K562 (cell line): ENCODE results near the gene PCDHA9. TPM values are rescaled to one million over a fixed set of nuclear protein-coding genes. Genes with fewer than 3 reads are reported as not detected.
A peak's percentile ranks its signal among the peaks of the same experiment; 100 is the strongest.

ENCODE experiments used
- ATAC-seq: fragments of 200-7000 bp; cut with Tn5 transposase; 3 replicates; pipeline ENCODE4 v1.9.1; 2020; ENCODE audit warnings: moderate library complexity
- BruUV-seq: library from RNA; stranded (reverse); fragments of 400-500 nt; replicated peaks from 2 replicates; lab custom pipeline; 2021; lab: Mats Ljungman, UMichigan
- CTCF ChIA-PET: fragments of 300-600 bp; formaldehyde crosslinking; extraction: SDS; loops from one replicate; lab custom pipeline; 2021; ENCODE audit warnings: low intra/inter-chr PET ratio; lab: Yijun Ruan, JAX
- POLR2A ChIA-PET: fragments of 300-600, 350-650 bp; sonication (Branson Sonifier 250); formaldehyde crosslinking; extraction: SDS; loops from one replicate; lab custom pipeline; 2021; ENCODE audit warnings: antibody characterized with exemption, inconsistent platforms; lab: Yijun Ruan, JAX
- DNase-seq, 4 experiments: peaks; one replicate each; pipeline versions ENCODE4 v3.0.0 to v3.0.0-alpha.2; 2011 to 2018; ENCODE audit warnings: low spot score in 3 of 4, mixed read lengths in 3 of 4; ENCODE audit errors: extremely low read depth in 1 of 4
- FAIRE-seq: peaks from 2 replicates; lab custom pipeline; 2011; peaks lifted over from hg19 to GRCh38; lab: Jason Lieb, UNC
- H2AFZ ChIP-seq: 2 replicates; pipeline ENCODE4 v1.6.0; 2011; ENCODE audit warnings: low read depth, low read length, control low read depth, inconsistent platforms
- H3K27ac ChIP-seq: fragments of 200-600 bp; 3 replicates; pipeline ENCODE4 v1.8.0; 2011; ENCODE audit warnings: low read depth, mild to moderate bottlenecking, control low read depth, inconsistent platforms, low read length, moderate library complexity, mixed read lengths; ENCODE audit errors: extremely low read depth
- H3K27me3 ChIP-seq, 2 experiments: fragments of 300-600 bp in 1 of 2; 2 replicates in 1 of 2; 3 replicates in 1 of 2; pipeline versions ENCODE4 v1.6.0 to v1.8.0; 2011; ENCODE audit warnings: inconsistent platforms in 2 of 2, low read length in 2 of 2, mild to moderate bottlenecking in 1 of 2, mixed read lengths in 1 of 2, moderate library complexity in 1 of 2; ENCODE audit not compliant: control insufficient read depth in 2 of 2, insufficient read depth in 2 of 2
- H3K36me3 ChIP-seq: fragments of 300-600 bp; 3 replicates; pipeline ENCODE4 v1.8.0; 2011; ENCODE audit warnings: mild to moderate bottlenecking, low read length, inconsistent platforms; ENCODE audit not compliant: control insufficient read depth, insufficient read depth
- H3K4me1 ChIP-seq, 2 experiments: fragments of 200-600 bp in 1 of 2; replicated peaks in 1 of 2; 2 replicates in 1 of 2; 3 replicates in 1 of 2; pipeline versions ENCODE4 v1.5.1 to v1.8.0; 2011; ENCODE audit warnings: inconsistent platforms in 2 of 2, low read length in 2 of 2, mild to moderate bottlenecking in 1 of 2, mixed read lengths in 1 of 2, moderate library complexity in 1 of 2; ENCODE audit not compliant: control insufficient read depth in 2 of 2, insufficient read depth in 2 of 2
- H3K4me2 ChIP-seq: 2 replicates; pipeline ENCODE4 v1.6.1; 2011; ENCODE audit warnings: low read length, control low read depth, inconsistent platforms, mixed read lengths; ENCODE audit not compliant: insufficient read depth
- H3K4me3 ChIP-seq: fragments of 200-600 bp; sonication (generic), shearing (Covaris generic); 2 replicates; pipeline ENCODE4 v1.5.1; 2016; ENCODE audit warnings: control low read depth, inconsistent platforms
- H3K79me2 ChIP-seq: fragments of 200-600 bp; 3 replicates; pipeline ENCODE4 v1.8.0; 2011; ENCODE audit warnings: low read length, inconsistent platforms; ENCODE audit not compliant: control insufficient read depth, insufficient read depth
- H3K9ac ChIP-seq, 2 experiments: 2 replicates each; pipeline versions ENCODE4 v1.6.0 to v1.6.1; 2011; ENCODE audit warnings: low read depth in 2 of 2, low read length in 2 of 2, control low read depth in 1 of 2, inconsistent platforms in 1 of 2, mild to moderate bottlenecking in 1 of 2, mixed read lengths in 1 of 2; ENCODE audit not compliant: insufficient read depth in 1 of 2
- H3K9me1 ChIP-seq: one replicate; pipeline ENCODE4 v1.6.0; 2011; ENCODE audit warnings: inconsistent platforms, mild to moderate bottlenecking, low read length, moderate library complexity; ENCODE audit not compliant: control insufficient read depth, insufficient read depth
- H3K9me3 ChIP-seq: replicated peaks from 2 replicates; pipeline ENCODE4 v1.5.1; 2011; ENCODE audit warnings: low read depth, low read length, inconsistent platforms; ENCODE audit not compliant: control insufficient read depth, insufficient read depth
- H4K20me1 ChIP-seq: replicated peaks from 2 replicates; pipeline ENCODE4 v1.6.1; 2011; ENCODE audit warnings: low read length, inconsistent platforms, mixed read lengths; ENCODE audit not compliant: control insufficient read depth, insufficient read depth
- BCL6 ChIP-seq: fragments of 250-450 bp; sonication (Bioruptor Pico); IDR thresholded peaks from 2 replicates; pipeline ENCODE4 v1.4.0; 2020
- HMG20A ChIP-seq: fragments of 450-650 bp; formaldehyde crosslinking; conservative IDR thresholded peaks from 2 replicates; pipeline ENCODE4 v1.4.0; 2020; ENCODE audit warnings: mild to moderate bottlenecking, mixed read lengths
- JUNB ChIP-seq: fragments of 450-650 bp; formaldehyde crosslinking; conservative IDR thresholded peaks from 2 replicates; pipeline ENCODE4 v1.4.0; 2020; ENCODE audit warnings: mild to moderate bottlenecking
- NR3C1 ChIP-seq: sonication (generic); formaldehyde crosslinking; IDR thresholded peaks from 2 replicates; pipeline ENCODE4 v1.8.1; 2022; ENCODE audit warnings: missing genetic modification reagents
- PML ChIP-seq: IDR thresholded peaks from 2 replicates; pipeline ENCODE4 v1.6.1; 2012; ENCODE audit warnings: low read length, inconsistent platforms
- RAD51 ChIP-seq: fragments of 450-650 bp; IDR thresholded peaks from 2 replicates; pipeline ENCODE4 v1.7.1; 2016; ENCODE audit warnings: low read depth, mild to moderate bottlenecking, borderline replicate concordance
- WGBS: fragments of 100-300 bp; shearing (Covaris generic); methylation state at CpG from one replicate; pipeline ENCODE4 v1.1.6; 2016; ENCODE audit warnings: low coverage, mixed read lengths; ENCODE audit not compliant: insufficient coverage; ENCODE audit errors: missing lambda C conversion rate; 5-methylcytosine and 5-hydroxymethylcytosine counted together
- in situ Hi-C: fragments of 300-500 bp; cut with MboI; formaldehyde crosslinking; loops from 4 replicates; pipeline ENCODE4 v1.15.0; 2018; ENCODE audit warnings: inconsistent platforms, mixed read lengths
- intact Hi-C: fragments of 100-400 bp; cut with micrococcal nuclease; formaldehyde crosslinking; loops from 2 replicates; pipeline ENCODE4 v1.14.2; 2022
- polyA plus RNA-seq, 8 experiments: library from polyadenylated mRNA; depleted of rRNA in 4 of 8; stranded (reverse) in 5 of 8; unstranded in 3 of 8; fragments of >200 nt; fragmentation: Nextera tagmentation in 2 of 8; fragmentation: Illumina TruSeq in 1 of 8; extraction: Ambion mirVana in 2 of 8; extraction: Trizol in 1 of 8; gene quantifications; 2 replicates each; pipeline versions ENCODE4 v1.2.1 to v1.2.3, GENCODE V29; 2011 to 2014; ENCODE audit warnings: inconsistent platforms in 1 of 8, missing spikeins in 1 of 8
- total RNA-seq, 7 experiments: library from RNA; depleted of rRNA in 6 of 7; stranded (reverse); fragments of >200 nt in 6 of 7; fragmentation: Illumina TruSeq in 2 of 7; extraction: Trizol in 2 of 7; gene quantifications; 2 replicates each; pipeline versions ENCODE4 v1.2.1 to v1.2.3, GENCODE V29; 2011 to 2021; ENCODE audit warnings: low replicate concordance in 1 of 7
- TF ChIP-seq, protein P1 (sequence below): sonication (generic); formaldehyde crosslinking; IDR thresholded peaks from 2 replicates; pipeline ENCODE4 v1.8.0; 2023; ENCODE audit warnings: missing genetic modification reagents, mild to moderate bottlenecking, borderline replicate concordance
- TF ChIP-seq, protein P2 (sequence below): fragments of 450-650 bp; IDR thresholded peaks from 2 replicates; pipeline ENCODE4 v1.6.1; 2016; ENCODE audit warnings: low read depth
- TF ChIP-seq, protein P3 (sequence below): fragments of 250-450 bp; sonication (Bioruptor Pico); IDR thresholded peaks from 2 replicates; pipeline ENCODE4 v1.6.1; 2021; ENCODE audit warnings: mild to moderate bottlenecking

Gene PCDHA9
- total and polyA plus RNA-seq, 9 of the 15 experiments (the other 6 are each of a cell fraction or from before 2014, with no cell fraction given): not detected

DNA sequence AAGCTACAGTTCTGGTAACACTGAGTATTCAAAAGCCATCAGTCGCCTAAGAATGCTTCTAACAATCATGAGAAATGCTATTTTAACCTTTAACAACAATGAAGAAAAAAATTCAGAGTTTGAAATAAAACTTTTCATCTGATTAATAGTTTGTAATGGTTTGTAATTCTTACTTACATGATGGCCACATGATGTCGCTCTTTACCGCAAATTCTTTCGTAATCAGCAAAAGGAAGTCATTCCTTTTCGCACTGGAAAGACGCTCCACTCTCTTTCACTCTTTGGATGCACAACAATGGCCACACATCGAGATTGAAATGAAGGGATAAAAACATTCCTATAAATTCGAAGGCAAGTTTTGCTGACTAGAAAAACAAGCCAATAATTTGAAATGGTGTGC is 14.2 kb upstream of the PCDHA9 start, which contains the start of gene PCDHA7:
Gene PCDHA7, plus strand, starts transcription at position 277 of the 400 bp plus-strand sequence. Its CDS starts 115 bp downstream, at position 392.
- Histone ChIP-seq H2AFZ (no peak within 1 kb of the TSS), H3K36me3 (no peaks in the 10 kb centered on the region), H3K4me1 (peaks cover 0 to 8% of the 10 kb centered on the region in 2 experiments; a peak in 1 of 5 replicates), H3K9ac (no peak within 1 kb of the TSS), H3K4me2 (no peak within 1 kb of the TSS), H4K20me1 (no peaks in the 10 kb centered on the region), H3K27me3 (no peaks in the 10 kb centered on the region), H3K9me1 (no peaks in the 10 kb centered on the region), H3K27ac (no peak within 1 kb of the TSS), H3K79me2 (no peaks in the 10 kb centered on the region), H3K4me3 (no peak within 1 kb of the TSS), H3K9me3 (no peaks in the 10 kb centered on the region)
- intact Hi-C loops (no loop called here), in situ Hi-C loops (no loop called here)
- WGBS: 2% methylated on average over 8 of the region's 8 CpGs
- TF ChIP-seq PML (no peak), HMG20A (CRISPR knock-in tag) (no peak), RAD51 (no peak), NR3C1 (CRISPR knock-in tag) (no peak), JUNB (CRISPR knock-in tag) (no peak), BCL6 (CRISPR knock-in tag) (no peak)
- TF ChIP-seq, protein P1, sequence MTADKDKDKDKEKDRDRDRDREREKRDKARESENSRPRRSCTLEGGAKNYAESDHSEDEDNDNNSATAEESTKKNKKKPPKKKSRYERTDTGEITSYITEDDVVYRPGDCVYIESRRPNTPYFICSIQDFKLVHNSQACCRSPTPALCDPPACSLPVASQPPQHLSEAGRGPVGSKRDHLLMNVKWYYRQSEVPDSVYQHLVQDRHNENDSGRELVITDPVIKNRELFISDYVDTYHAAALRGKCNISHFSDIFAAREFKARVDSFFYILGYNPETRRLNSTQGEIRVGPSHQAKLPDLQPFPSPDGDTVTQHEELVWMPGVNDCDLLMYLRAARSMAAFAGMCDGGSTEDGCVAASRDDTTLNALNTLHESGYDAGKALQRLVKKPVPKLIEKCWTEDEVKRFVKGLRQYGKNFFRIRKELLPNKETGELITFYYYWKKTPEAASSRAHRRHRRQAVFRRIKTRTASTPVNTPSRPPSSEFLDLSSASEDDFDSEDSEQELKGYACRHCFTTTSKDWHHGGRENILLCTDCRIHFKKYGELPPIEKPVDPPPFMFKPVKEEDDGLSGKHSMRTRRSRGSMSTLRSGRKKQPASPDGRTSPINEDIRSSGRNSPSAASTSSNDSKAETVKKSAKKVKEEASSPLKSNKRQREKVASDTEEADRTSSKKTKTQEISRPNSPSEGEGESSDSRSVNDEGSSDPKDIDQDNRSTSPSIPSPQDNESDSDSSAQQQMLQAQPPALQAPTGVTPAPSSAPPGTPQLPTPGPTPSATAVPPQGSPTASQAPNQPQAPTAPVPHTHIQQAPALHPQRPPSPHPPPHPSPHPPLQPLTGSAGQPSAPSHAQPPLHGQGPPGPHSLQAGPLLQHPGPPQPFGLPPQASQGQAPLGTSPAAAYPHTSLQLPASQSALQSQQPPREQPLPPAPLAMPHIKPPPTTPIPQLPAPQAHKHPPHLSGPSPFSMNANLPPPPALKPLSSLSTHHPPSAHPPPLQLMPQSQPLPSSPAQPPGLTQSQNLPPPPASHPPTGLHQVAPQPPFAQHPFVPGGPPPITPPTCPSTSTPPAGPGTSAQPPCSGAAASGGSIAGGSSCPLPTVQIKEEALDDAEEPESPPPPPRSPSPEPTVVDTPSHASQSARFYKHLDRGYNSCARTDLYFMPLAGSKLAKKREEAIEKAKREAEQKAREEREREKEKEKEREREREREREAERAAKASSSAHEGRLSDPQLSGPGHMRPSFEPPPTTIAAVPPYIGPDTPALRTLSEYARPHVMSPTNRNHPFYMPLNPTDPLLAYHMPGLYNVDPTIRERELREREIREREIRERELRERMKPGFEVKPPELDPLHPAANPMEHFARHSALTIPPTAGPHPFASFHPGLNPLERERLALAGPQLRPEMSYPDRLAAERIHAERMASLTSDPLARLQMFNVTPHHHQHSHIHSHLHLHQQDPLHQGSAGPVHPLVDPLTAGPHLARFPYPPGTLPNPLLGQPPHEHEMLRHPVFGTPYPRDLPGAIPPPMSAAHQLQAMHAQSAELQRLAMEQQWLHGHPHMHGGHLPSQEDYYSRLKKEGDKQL (CRISPR knock-in tag): no peak
- TF ChIP-seq, protein P2, sequence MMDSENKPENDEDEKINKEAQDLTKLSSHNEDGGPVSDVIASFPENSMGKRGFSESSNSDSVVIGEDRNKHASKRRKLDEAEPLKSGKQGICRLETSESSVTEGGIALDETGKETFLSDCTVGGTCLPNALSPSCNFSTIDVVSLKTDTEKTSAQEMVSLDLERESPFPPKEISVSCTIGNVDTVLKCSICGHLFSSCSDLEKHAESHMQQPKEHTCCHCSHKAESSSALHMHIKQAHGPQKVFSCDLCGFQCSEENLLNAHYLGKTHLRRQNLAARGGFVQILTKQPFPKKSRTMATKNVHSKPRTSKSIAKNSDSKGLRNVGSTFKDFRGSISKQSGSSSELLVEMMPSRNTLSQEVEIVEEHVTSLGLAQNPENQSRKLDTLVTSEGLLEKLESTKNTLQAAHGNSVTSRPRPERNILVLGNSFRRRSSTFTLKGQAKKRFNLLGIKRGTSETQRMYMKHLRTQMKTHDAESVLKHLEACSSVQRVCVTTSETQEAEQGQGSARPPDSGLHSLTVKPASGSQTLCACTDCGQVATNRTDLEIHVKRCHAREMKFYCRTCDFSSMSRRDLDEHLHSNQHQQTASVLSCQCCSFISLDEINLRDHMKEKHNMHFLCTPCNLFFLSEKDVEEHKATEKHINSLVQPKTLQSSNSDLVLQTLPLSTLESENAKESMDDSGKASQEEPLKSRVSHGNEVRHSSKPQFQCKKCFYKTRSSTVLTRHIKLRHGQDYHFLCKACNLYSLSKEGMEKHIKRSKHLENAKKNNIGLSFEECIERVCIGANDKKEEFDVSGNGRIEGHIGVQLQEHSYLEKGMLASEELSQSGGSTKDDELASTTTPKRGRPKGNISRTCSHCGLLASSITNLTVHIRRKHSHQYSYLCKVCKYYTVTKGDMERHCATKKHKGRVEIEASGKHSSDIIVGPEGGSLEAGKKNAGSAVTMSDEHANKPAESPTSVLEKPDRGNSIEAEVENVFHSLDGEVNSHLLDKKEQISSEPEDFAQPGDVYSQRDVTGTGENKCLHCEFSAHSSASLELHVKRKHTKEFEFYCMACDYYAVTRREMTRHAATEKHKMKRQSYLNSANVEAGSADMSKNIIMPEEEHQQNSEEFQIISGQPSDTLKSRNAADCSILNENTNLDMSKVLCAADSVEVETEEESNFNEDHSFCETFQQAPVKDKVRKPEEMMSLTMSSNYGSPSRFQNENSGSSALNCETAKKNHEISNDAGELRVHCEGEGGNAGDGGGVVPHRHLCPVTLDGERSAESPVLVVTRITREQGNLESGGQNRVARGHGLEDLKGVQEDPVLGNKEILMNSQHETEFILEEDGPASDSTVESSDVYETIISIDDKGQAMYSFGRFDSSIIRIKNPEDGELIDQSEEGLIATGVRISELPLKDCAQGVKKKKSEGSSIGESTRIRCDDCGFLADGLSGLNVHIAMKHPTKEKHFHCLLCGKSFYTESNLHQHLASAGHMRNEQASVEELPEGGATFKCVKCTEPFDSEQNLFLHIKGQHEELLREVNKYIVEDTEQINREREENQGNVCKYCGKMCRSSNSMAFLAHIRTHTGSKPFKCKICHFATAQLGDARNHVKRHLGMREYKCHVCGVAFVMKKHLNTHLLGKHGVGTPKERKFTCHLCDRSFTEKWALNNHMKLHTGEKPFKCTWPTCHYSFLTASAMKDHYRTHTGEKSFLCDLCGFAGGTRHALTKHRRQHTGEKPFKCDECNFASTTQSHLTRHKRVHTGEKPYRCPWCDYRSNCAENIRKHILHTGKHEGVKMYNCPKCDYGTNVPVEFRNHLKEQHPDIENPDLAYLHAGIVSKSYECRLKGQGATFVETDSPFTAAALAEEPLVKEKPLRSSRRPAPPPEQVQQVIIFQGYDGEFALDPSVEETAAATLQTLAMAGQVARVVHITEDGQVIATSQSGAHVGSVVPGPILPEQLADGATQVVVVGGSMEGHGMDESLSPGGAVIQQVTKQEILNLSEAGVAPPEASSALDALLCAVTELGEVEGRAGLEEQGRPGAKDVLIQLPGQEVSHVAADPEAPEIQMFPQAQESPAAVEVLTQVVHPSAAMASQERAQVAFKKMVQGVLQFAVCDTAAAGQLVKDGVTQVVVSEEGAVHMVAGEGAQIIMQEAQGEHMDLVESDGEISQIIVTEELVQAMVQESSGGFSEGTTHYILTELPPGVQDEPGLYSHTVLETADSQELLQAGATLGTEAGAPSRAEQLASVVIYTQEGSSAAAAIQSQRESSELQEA: no peak
- TF ChIP-seq, protein P3, sequence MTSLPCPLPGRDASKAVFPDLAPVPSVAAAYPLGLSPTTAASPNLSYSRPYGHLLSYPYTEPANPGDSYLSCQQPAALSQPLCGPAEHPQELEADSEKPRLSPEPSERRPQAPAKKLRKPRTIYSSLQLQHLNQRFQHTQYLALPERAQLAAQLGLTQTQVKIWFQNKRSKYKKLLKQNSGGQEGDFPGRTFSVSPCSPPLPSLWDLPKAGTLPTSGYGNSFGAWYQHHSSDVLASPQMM (CRISPR knock-in tag): no peak
- FAIRE-seq (no peak), ATAC-seq (no peak), DNase-seq (peak in 1 of 4 experiments; percentile 6)
- CTCF ChIA-PET: interaction anchor here (0.7 kb wide), 1 partner anchor 253 kb away, joined by 3 read pairs; no protein-coding TSS in a partner anchor
- BruUV-seq: no TSS peak
- POLR2A ChIA-PET: no interaction called here
